Neuronal stem cell (in vitro differentiated cells): ENCODE results near the gene CDHR1.

ENCODE experiments used
- DNase-seq: peaks from one replicate; pipeline ENCODE4 v3.0.0-alpha.2; 2013; ENCODE audit warnings: low spot score
- H2AFZ ChIP-seq: one replicate; pipeline ENCODE4 v1.6.1; 2013; ENCODE audit warnings: mild to moderate bottlenecking, low read length, inconsistent platforms
- H2AK5ac ChIP-seq: 2 replicates; pipeline ENCODE4 v1.6.1; 2013; ENCODE audit warnings: low read depth, mild to moderate bottlenecking, inconsistent platforms, low read length, moderate library complexity, mixed read lengths
- H2BK120ac ChIP-seq: 2 replicates; pipeline ENCODE4 v1.6.1; 2013; ENCODE audit warnings: low read depth, mild to moderate bottlenecking, inconsistent platforms, low read length, moderate library complexity, mixed read lengths
- H2BK12ac ChIP-seq: one replicate; pipeline ENCODE4 v1.6.1; 2013; ENCODE audit warnings: low read length, inconsistent platforms
- H2BK15ac ChIP-seq: 2 replicates; pipeline ENCODE4 v1.6.1; 2013; ENCODE audit warnings: mild to moderate bottlenecking, low read length, inconsistent platforms, mixed read lengths
- H2BK5ac ChIP-seq: one replicate; pipeline ENCODE4 v1.6.1; 2013; ENCODE audit warnings: inconsistent platforms, mild to moderate bottlenecking, low read length, moderate library complexity
- H3K14ac ChIP-seq: one replicate; pipeline ENCODE4 v1.6.1; 2013; ENCODE audit warnings: low read length, inconsistent platforms
- H3K18ac ChIP-seq: 2 replicates; pipeline ENCODE4 v1.6.1; 2013; ENCODE audit warnings: low read length, inconsistent platforms
- H3K23ac ChIP-seq: 2 replicates; pipeline ENCODE4 v1.6.1; 2013; ENCODE audit warnings: low read depth, mild to moderate bottlenecking, mixed read lengths, low read length, inconsistent platforms; ENCODE audit not compliant: poor library complexity
- H3K27ac ChIP-seq: replicated peaks from 3 replicates; pipeline ENCODE4 v1.5.1; 2013; ENCODE audit warnings: low read length, inconsistent platforms
- H3K27me3 ChIP-seq, 3 experiments: 2 replicates each; pipeline ENCODE4 v1.6.1; 2013; ENCODE audit warnings: low read length in 3 of 3, mild to moderate bottlenecking in 2 of 3, inconsistent platforms in 1 of 3, low read depth in 1 of 3, mixed read lengths in 1 of 3, moderate library complexity in 1 of 3; ENCODE audit not compliant: control insufficient read depth in 3 of 3, insufficient read depth in 3 of 3
- H3K36me3 ChIP-seq, 2 donors: replicated peaks in 1 of 2; 2 replicates each; pipeline ENCODE4 v1.6.1; 2013; ENCODE audit warnings: low read length in 2 of 2; ENCODE audit not compliant: control insufficient read depth in 2 of 2, insufficient read depth in 2 of 2
- H3K4ac ChIP-seq: 2 replicates; pipeline ENCODE4 v1.6.1; 2013; ENCODE audit warnings: inconsistent platforms, mild to moderate bottlenecking, low read length, moderate library complexity
- H3K4me1 ChIP-seq, 2 donors: 1 replicate in 1 of 2; 2 replicates in 1 of 2; pipeline ENCODE4 v1.6.1; 2013; ENCODE audit warnings: low read length in 2 of 2, low read depth in 1 of 2; ENCODE audit not compliant: control insufficient read depth in 2 of 2, insufficient read depth in 1 of 2
- H3K4me2 ChIP-seq: one replicate; pipeline ENCODE4 v1.6.1; 2013; ENCODE audit warnings: mild to moderate bottlenecking, low read length, inconsistent platforms; ENCODE audit not compliant: insufficient read depth, poor library complexity, severe bottlenecking
- H3K4me3 ChIP-seq, 2 donors: 2 replicates each; pipeline ENCODE4 v1.5.1; 2013; ENCODE audit warnings: low read length in 2 of 2, mild to moderate bottlenecking in 2 of 2, inconsistent platforms in 1 of 2, moderate library complexity in 1 of 2
- H3K79me1 ChIP-seq: one replicate; pipeline ENCODE4 v1.6.1; 2013; ENCODE audit warnings: low read depth, mild to moderate bottlenecking, inconsistent platforms, low read length, moderate library complexity
- H3K9ac ChIP-seq: one replicate; pipeline ENCODE4 v1.6.1; 2013; ENCODE audit warnings: mild to moderate bottlenecking, low read depth, low read length, inconsistent platforms; ENCODE audit not compliant: poor library complexity
- H3K9me3 ChIP-seq, 2 donors: replicated peaks in 1 of 2; 2 replicates each; pipeline versions ENCODE3 to v1.6.1; 2013; ENCODE audit warnings: low read length in 2 of 2, mild to moderate bottlenecking in 2 of 2, inconsistent platforms in 1 of 2, low read depth in 1 of 2, mixed read lengths in 1 of 2, moderate library complexity in 1 of 2; ENCODE audit not compliant: control insufficient read depth in 2 of 2, insufficient read depth in 1 of 2
- H4K8ac ChIP-seq: one replicate; pipeline ENCODE4 v1.6.1; 2013; ENCODE audit warnings: low read depth, mild to moderate bottlenecking, inconsistent platforms, low read length, moderate library complexity
- H4K91ac ChIP-seq: one replicate; pipeline ENCODE4 v1.6.1; 2013; ENCODE audit warnings: low read length, low read depth, mild to moderate bottlenecking, inconsistent platforms; ENCODE audit not compliant: poor library complexity
- WGBS, 2 donors: extraction: QIAGEN DNeasy Blood & Tissue Kit; methylation state at CpG; one replicate each; pipeline ENCODE4 v1.1.7; 2013; ENCODE audit warnings: missing lambda C conversion rate in 2 of 2, mixed read lengths in 1 of 2; ENCODE audit not compliant: insufficient read length in 2 of 2, insufficient replicate concordance in 1 of 2; ENCODE audit errors: extremely low coverage in 2 of 2; 5-methylcytosine and 5-hydroxymethylcytosine counted together

CDHR1 gene

DNA sequence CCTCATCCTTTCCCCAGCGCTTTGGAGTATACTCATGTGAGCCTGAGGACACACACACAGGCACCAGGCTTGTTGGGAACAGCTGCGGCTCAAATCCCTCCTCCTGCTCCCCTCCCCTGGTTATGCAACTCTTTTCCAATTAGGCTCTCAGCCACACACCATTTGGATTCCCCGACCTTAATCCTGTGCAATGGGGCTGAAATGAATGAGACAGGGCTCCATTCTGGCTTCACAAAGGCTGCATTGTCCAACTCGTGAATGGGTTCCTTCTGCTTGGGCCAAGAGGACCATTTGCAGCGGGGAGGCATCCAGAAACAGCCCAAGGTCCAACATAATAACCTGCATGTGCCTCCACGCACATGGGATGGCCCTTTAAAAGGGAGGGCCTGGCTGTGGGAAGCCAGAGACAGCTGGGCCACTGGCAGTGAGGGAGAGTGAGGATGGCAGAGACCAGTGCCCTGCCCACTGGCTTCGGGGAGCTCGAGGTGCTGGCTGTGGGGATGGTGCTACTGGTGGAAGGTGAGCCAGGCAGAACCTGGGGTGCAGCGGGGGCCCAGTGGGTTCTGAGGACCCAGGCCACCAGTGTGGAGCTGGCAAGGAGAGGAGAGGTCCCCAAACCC is 50.4 kb downstream of the CDHR1 start, which contains the start of gene RGR:
Gene RGR (plus strand): TSS at position 403 of the 620 bp plus-strand sequence. CDS start 38 bp downstream, at position 441.
- Histone ChIP-seq H4K8ac (peak within 1 kb of the TSS; percentile 92), H2AK5ac (peak within 1 kb of the TSS; percentile 98), H2AFZ (peak within 1 kb of the TSS; percentile 46), H3K27ac (peak within 1 kb of the TSS; percentile 97), H3K9me3 (no peaks in the 10 kb centered on the region), H3K36me3 (no peaks in the 10 kb centered on the region), H3K18ac (peak within 1 kb of the TSS; percentile 99), H2BK12ac (peak within 1 kb of the TSS; percentile 80), H2BK5ac (peak within 1 kb of the TSS; percentile 97), H3K79me1 (no peaks in the 10 kb centered on the region), H3K4me2 (peak within 1 kb of the TSS; percentile 19), H3K4me3 (no peak within 1 kb of the TSS), H3K4me1 (peaks cover 3 to 31% of the 10 kb centered on the region in 2 donors), H2BK15ac (no peak within 1 kb of the TSS), H3K14ac (no peak within 1 kb of the TSS), H3K27me3 (peaks cover 0 to 9% (median 0%) of the 10 kb centered on the region in 3 experiments), H2BK120ac (peak within 1 kb of the TSS; percentile 97), H4K91ac (no peak within 1 kb of the TSS), H3K9ac (peak within 1 kb of the TSS; percentile 24), H3K23ac (peak within 1 kb of the TSS; percentile 70), H3K4ac (peak within 1 kb of the TSS; percentile 10)
- DNase-seq = peak; percentile 90
- WGBS, 2 donors = no CpG with 5 or more reads among the region's 9 CpGs

- Histone ChIP-seq H3K79me1 (no peaks in the 10 kb centered on the region), H3K4ac (no peak overlapping the region), H2BK12ac (peak overlapping the region; percentile 24), H3K14ac (no peak overlapping the region), H4K91ac (no peak overlapping the region), H3K4me3 (no peak overlapping the region), H2BK5ac (no peak overlapping the region), H4K8ac (no peak overlapping the region), H2BK15ac (peak overlapping the region; percentile 1), H3K9me3 (no peaks in the 10 kb centered on the region), H2BK120ac (no peak overlapping the region), H3K4me1 (peaks cover 3 to 25% of the 10 kb centered on the region in 2 donors), H3K27ac (no peak overlapping the region), H2AFZ (no peak overlapping the region), H2AK5ac (peak overlapping the region; percentile 30), H3K4me2 (no peak overlapping the region), H3K36me3 (no peaks in the 10 kb centered on the region), H3K27me3 (peaks cover 0 to 10% (median 0%) of the 10 kb centered on the region in 3 experiments), H3K9ac (no peak overlapping the region), H3K23ac (no peak overlapping the region), H3K18ac (peak overlapping the region; percentile 13)
- DNase-seq = no peak
- WGBS, 2 donors = no CpG with 5 or more reads among the region's 6 CpGs
Measured at GRCh38 chr10:84247496-84247895, 53.2 kb downstream of the CDHR1 start.

DNA sequence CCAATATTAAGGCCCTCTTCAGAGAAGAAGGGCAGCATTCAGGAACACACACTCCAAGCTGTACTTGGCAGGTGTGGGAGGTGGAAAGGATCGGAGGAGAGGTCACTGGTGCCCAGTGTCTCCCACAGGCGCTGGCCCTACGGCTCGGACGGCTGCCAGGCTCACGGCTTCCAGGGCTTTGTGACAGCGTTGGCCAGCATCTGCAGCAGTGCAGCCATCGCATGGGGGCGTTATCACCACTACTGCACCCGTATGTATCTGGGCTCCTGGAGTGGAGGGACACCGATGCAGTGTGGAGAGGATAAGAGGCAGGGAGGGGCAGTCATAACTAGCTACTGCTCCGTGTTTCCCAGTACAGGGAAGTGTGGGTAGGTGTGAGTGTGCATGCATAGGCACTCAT is 54.5 kb downstream of the CDHR1 start:
- Histone ChIP-seq H3K4me2 (no peak overlapping the region), H2BK15ac (peak overlapping the region; percentile 5), H3K27me3 (peaks cover 0 to 10% (median 0%) of the 10 kb centered on the region in 3 experiments), H3K4me3 (no peak overlapping the region), H2AFZ (no peak overlapping the region), H3K9me3 (no peaks in the 10 kb centered on the region), H3K36me3 (no peaks in the 10 kb centered on the region), H2AK5ac (peak overlapping the region; percentile 2), H3K23ac (peak overlapping the region; percentile 56), H3K27ac (no peak overlapping the region), H3K4me1 (peaks cover 3 to 23% of the 10 kb centered on the region in 2 donors), H3K14ac (no peak overlapping the region), H4K91ac (no peak overlapping the region), H2BK12ac (peak overlapping the region; percentile 27), H3K4ac (peak overlapping the region; percentile 17), H2BK5ac (peak overlapping the region; percentile 44), H2BK120ac (no peak overlapping the region), H4K8ac (no peak overlapping the region), H3K79me1 (no peaks in the 10 kb centered on the region), H3K18ac (peak overlapping the region; percentile 4), H3K9ac (no peak overlapping the region)
- no peak for DNase-seq
- WGBS, 2 donors = no CpG with 5 or more reads among the region's 12 CpGs

DNA sequence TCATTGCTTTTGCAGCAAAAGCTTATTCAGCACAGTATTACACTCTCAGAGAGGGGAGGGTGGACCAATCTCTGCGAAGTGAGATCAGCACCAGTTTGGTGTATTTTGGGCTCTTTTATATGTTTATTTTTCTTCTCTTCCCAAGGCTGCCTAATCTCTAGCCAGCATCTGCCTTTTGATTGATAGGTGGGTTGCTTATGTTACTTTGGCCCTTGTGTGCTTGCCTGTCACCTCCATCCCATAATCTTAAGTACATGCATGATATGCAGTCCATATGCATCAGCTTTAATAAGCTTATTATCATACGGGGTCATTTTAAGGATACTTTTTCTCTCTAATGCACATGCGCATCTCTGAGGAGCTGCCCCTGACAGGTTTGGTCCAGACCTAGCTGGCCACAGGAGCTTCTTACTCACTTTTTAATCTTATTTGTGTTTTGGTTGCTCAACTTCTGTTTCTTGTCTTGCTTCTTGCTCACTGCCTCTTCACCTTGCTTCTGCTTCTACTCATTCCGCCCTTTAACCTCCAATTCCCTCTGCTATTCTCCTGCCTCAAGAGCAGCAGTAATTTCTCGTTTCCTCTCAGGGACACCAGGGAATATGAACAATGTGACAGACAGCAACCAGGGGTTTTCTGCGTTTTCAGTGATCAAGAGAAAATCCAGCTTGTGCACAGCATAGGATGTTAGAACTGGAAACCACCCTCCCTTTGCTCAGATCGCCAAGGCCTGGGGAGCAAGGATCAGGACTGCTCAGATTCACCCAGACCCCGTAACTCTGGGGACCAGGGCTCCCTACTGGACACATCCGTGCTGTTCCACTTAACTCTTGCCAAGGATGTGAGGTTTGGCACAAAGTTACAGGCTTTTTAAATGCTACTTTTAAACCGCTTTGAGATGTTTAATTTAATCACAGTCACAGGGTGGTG is 60.5 kb downstream of the CDHR1 start:
- Histone ChIP-seq H3K14ac (no peak overlapping the region), H2BK120ac (no peak overlapping the region), H3K4me3 (no peak overlapping the region), H3K9me3 (no peaks in the 10 kb centered on the region), H2AFZ (peak overlapping the region; percentile 75), H3K4me1 (peaks cover 0 to 2% of the 10 kb centered on the region in 2 donors), H3K36me3 (no peaks in the 10 kb centered on the region), H3K79me1 (no peaks in the 10 kb centered on the region), H3K4me2 (no peak overlapping the region), H2AK5ac (no peak overlapping the region), H3K23ac (no peak overlapping the region), H2BK15ac (no peak overlapping the region), H4K8ac (no peak overlapping the region), H4K91ac (no peak overlapping the region), H2BK5ac (no peak overlapping the region), H3K27ac (no peak overlapping the region), H2BK12ac (no peak overlapping the region), H3K27me3 (peaks cover 0 to 6% (median 3%) of the 10 kb centered on the region in 3 experiments), H3K4ac (no peak overlapping the region), H3K18ac (no peak overlapping the region), H3K9ac (no peak overlapping the region)
- no CpG with 5 or more reads among the region's 10 CpGs for WGBS, 2 donors
- DNase-seq = no peak
